Astrocyte (in vitro differentiated cells and primary cell): ENCODE measurements around the gene ANKHD1. TPM values are rescaled to one million over a fixed set of nuclear protein-coding genes. Genes with fewer than 3 reads are reported as not detected.

ENCODE experiments used
- DNase-seq: peaks from one replicate; pipeline ENCODE4 v3.0.0-alpha.2; 2010; ENCODE audit warnings: low read depth
- FAIRE-seq: peaks from 2 replicates; lab custom pipeline; 2011; peaks lifted over from hg19 to GRCh38; lab: Jason Lieb, UNC
- H2AFZ ChIP-seq: 2 replicates; pipeline ENCODE4 v1.6.0; 2012; ENCODE audit warnings: low read depth, low read length, inconsistent platforms
- H3K27ac ChIP-seq: 2 replicates; pipeline ENCODE4 v1.5.1; 2011; ENCODE audit warnings: low read depth, low read length, inconsistent platforms
- H3K27me3 ChIP-seq: 2 replicates; pipeline ENCODE4 v1.6.0; 2011; ENCODE audit warnings: low read length, inconsistent platforms; ENCODE audit not compliant: insufficient read depth
- H3K36me3 ChIP-seq: 2 replicates; pipeline ENCODE4 v1.5.1; 2011; ENCODE audit warnings: low read length, inconsistent platforms; ENCODE audit not compliant: insufficient read depth
- H3K4me1 ChIP-seq: 2 replicates; pipeline ENCODE4 v1.5.1; 2011; ENCODE audit warnings: low read length, inconsistent platforms; ENCODE audit not compliant: insufficient read depth
- H3K4me2 ChIP-seq: 2 replicates; pipeline ENCODE4 v1.6.0; 2012; ENCODE audit warnings: low read length, inconsistent platforms
- H3K4me3 ChIP-seq: 2 replicates; pipeline ENCODE4 v1.5.1; 2011; ENCODE audit warnings: low read depth, mild to moderate bottlenecking, low read length, inconsistent platforms; ENCODE audit not compliant: insufficient read depth
- H3K79me2 ChIP-seq: 2 replicates; pipeline ENCODE4 v1.6.0; 2012; ENCODE audit warnings: mild to moderate bottlenecking, low read length, inconsistent platforms; ENCODE audit not compliant: insufficient read depth
- H3K9ac ChIP-seq: 2 replicates; pipeline ENCODE4 v1.6.0; 2012; ENCODE audit warnings: mild to moderate bottlenecking, low read length, inconsistent platforms
- H3K9me3 ChIP-seq: 2 replicates; pipeline ENCODE4 v1.5.1; 2012; ENCODE audit warnings: low read depth, mild to moderate bottlenecking, low read length, inconsistent platforms; ENCODE audit not compliant: insufficient read depth
- H4K20me1 ChIP-seq: 2 replicates; pipeline ENCODE4 v1.6.0; 2012; ENCODE audit warnings: low read length, inconsistent platforms; ENCODE audit not compliant: insufficient read depth
- H3K27ac Mint-ChIP-seq: one replicate; pipeline ENCODE4 v1.8.0; 2021; ENCODE audit warnings: mild to moderate bottlenecking, mixed read lengths; ENCODE audit not compliant: unreplicated experiment
- H3K27me3 Mint-ChIP-seq: one replicate; pipeline ENCODE4 v1.8.0; 2021; ENCODE audit warnings: low read depth, mixed read lengths; ENCODE audit not compliant: unreplicated experiment
- H3K36me3 Mint-ChIP-seq: one replicate; pipeline ENCODE4 v1.8.0; 2021; ENCODE audit warnings: low read depth, mixed read lengths; ENCODE audit not compliant: unreplicated experiment
- H3K4me1 Mint-ChIP-seq: one replicate; pipeline ENCODE4 v1.8.0; 2021; ENCODE audit warnings: low read depth, mixed read lengths; ENCODE audit not compliant: unreplicated experiment
- H3K4me3 Mint-ChIP-seq: one replicate; pipeline ENCODE4 v1.8.0; 2021; ENCODE audit warnings: mild to moderate bottlenecking, moderate library complexity, mixed read lengths; ENCODE audit not compliant: unreplicated experiment
- H3K9me3 Mint-ChIP-seq: one replicate; pipeline ENCODE4 v1.8.0; 2021; ENCODE audit warnings: mild to moderate bottlenecking, mixed read lengths; ENCODE audit not compliant: unreplicated experiment
- EZH2 ChIP-seq: IDR thresholded peaks from 2 replicates; pipeline ENCODE4 v1.6.1; 2012; ENCODE audit warnings: mild to moderate bottlenecking, low read length, inconsistent platforms; ENCODE audit not compliant: insufficient read depth
- total RNA-seq: library from RNA; stranded (reverse); gene quantifications from 2 replicates; pipeline ENCODE4 v1.2.1, GENCODE V29; 2021
- TF ChIP-seq, protein P1 (sequence below): IDR thresholded peaks from 2 replicates; pipeline ENCODE4 v1.5.1; 2011; ENCODE audit warnings: low read depth, mild to moderate bottlenecking, inconsistent platforms, low read length, moderate library complexity; ENCODE audit not compliant: insufficient read depth

The ANKHD1 gene
- total RNA-seq, 1 donor from 2014 or later, result 56.5 TPM

DNA sequence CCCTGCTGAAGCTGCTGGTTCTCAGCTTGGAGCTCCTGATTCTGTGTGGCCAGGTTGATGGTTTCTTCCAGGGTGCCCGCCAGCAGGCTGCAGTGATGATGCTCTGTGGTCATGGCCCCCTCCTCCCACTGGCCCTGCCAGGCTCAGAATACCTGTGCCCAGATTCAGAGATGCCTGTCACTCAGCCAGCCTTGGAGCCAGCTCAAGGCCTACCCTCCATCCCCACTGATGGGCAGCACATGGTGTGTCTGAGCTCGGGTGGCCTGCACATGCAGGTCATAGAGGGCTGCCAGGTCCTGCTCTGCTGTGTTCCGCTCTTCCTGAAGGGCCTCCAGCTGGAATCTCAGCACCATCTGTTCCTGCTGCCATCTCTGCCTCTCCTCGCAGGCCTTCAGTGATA is 168.4 kb downstream of the ANKHD1 start:
- no peak overlapping the region for H3K4me3 Mint-ChIP-seq
- Histone ChIP-seq H4K20me1 (peaks cover 16% of the 10 kb centered on the region), H3K27me3 (no peaks in the 10 kb centered on the region), H3K9me3 (no peaks in the 10 kb centered on the region), H3K36me3 (peaks cover 9% of the 10 kb centered on the region), H3K4me3 (no peak overlapping the region), H3K4me2 (no peak overlapping the region), H3K9ac (no peak overlapping the region), H3K27ac (no peak overlapping the region), H2AFZ (no peak overlapping the region), H3K79me2 (peaks cover 31% of the 10 kb centered on the region), H3K4me1 (peaks cover 9% of the 10 kb centered on the region)
- H3K4me1 Mint-ChIP-seq, result peaks cover 10% of the 10 kb centered on the region
- H3K27ac Mint-ChIP-seq, result no peak overlapping the region
- FAIRE-seq (no peak), DNase-seq (no peak)
- TF ChIP-seq, protein P1, sequence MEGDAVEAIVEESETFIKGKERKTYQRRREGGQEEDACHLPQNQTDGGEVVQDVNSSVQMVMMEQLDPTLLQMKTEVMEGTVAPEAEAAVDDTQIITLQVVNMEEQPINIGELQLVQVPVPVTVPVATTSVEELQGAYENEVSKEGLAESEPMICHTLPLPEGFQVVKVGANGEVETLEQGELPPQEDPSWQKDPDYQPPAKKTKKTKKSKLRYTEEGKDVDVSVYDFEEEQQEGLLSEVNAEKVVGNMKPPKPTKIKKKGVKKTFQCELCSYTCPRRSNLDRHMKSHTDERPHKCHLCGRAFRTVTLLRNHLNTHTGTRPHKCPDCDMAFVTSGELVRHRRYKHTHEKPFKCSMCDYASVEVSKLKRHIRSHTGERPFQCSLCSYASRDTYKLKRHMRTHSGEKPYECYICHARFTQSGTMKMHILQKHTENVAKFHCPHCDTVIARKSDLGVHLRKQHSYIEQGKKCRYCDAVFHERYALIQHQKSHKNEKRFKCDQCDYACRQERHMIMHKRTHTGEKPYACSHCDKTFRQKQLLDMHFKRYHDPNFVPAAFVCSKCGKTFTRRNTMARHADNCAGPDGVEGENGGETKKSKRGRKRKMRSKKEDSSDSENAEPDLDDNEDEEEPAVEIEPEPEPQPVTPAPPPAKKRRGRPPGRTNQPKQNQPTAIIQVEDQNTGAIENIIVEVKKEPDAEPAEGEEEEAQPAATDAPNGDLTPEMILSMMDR, result no peak
- no peak for TF ChIP-seq EZH2
- H3K36me3 Mint-ChIP-seq, result peaks cover 14% of the 10 kb centered on the region
- peaks cover 2% of the 10 kb centered on the region for H3K27me3 Mint-ChIP-seq
- H3K9me3 Mint-ChIP-seq, result no peaks in the 10 kb centered on the region

GRCh38 chr5:140570488-140570887 is 168.9 kb downstream of the ANKHD1 start:
- Histone ChIP-seq H3K27me3 (no peaks in the 10 kb centered on the region), H3K9me3 (no peaks in the 10 kb centered on the region), H2AFZ (no peak overlapping the region), H3K36me3 (peaks cover 9% of the 10 kb centered on the region), H3K79me2 (peaks cover 27% of the 10 kb centered on the region), H3K4me2 (no peak overlapping the region), H3K27ac (no peak overlapping the region), H3K4me3 (no peak overlapping the region), H3K9ac (no peak overlapping the region), H4K20me1 (peaks cover 16% of the 10 kb centered on the region), H3K4me1 (peaks cover 5% of the 10 kb centered on the region)
- DNase-seq (no peak), FAIRE-seq (no peak)
- TF ChIP-seq, protein P1, result no peak
- no peak for TF ChIP-seq EZH2
- H3K4me3 Mint-ChIP-seq, result no peak overlapping the region
- no peaks in the 10 kb centered on the region for H3K9me3 Mint-ChIP-seq
- peaks cover 10% of the 10 kb centered on the region for H3K4me1 Mint-ChIP-seq
- peaks cover 14% of the 10 kb centered on the region for H3K36me3 Mint-ChIP-seq
- no peak overlapping the region for H3K27ac Mint-ChIP-seq
- peaks cover 2% of the 10 kb centered on the region for H3K27me3 Mint-ChIP-seq

DNA sequence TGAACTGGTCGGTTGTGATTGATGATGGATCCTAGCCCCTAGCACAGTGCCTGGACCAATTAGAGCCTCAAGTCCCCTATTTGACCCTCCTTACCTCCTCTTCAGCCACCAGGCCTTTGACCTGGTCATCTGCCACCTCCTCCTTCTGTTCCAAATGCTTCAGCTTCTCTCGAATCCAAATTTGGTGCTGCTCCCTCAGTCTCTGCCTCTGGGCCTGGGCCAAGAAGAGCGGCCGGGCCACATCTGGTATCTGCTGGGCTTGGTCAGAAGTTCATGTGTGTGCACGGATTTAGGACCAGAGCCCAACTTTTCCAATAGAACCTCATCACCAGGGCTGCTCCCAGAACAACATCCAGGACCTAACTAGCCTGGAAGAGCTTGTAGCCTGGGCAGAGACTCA is 169.5 kb downstream of the ANKHD1 start:
- peaks cover 2% of the 10 kb centered on the region for H3K27me3 Mint-ChIP-seq
- no peak overlapping the region for H3K27ac ChIP-seq
- no peaks in the 10 kb centered on the region for H3K4me1 ChIP-seq
- H3K27me3 ChIP-seq, result no peaks in the 10 kb centered on the region
- H3K9me3 ChIP-seq, result no peaks in the 10 kb centered on the region
- H3K4me3 ChIP-seq, result no peak overlapping the region
- TF ChIP-seq, protein P1, result no peak
- no peak overlapping the region for H3K9ac ChIP-seq
- peaks cover 12% of the 10 kb centered on the region for H3K36me3 Mint-ChIP-seq
- H4K20me1 ChIP-seq, result peaks cover 16% of the 10 kb centered on the region
- H3K9me3 Mint-ChIP-seq, result no peaks in the 10 kb centered on the region
- FAIRE-seq, result no peak
- H3K36me3 ChIP-seq, result peaks cover 9% of the 10 kb centered on the region
- no peak overlapping the region for H3K4me3 Mint-ChIP-seq
- H3K27ac Mint-ChIP-seq, result peak overlapping the region; percentile 53
- H3K79me2 ChIP-seq, result peaks cover 21% of the 10 kb centered on the region
- H3K4me1 Mint-ChIP-seq, result peaks cover 7% of the 10 kb centered on the region
- no peak overlapping the region for H2AFZ ChIP-seq
- no peak overlapping the region for H3K4me2 ChIP-seq
- DNase-seq, result no peak
